Measurements from ENCODE around the gene CRAT.

GRCh38 chr9:129059796-129060785 is 50.5 kb downstream of the CRAT start:
- TF ChIP-seq, protein P1, sequence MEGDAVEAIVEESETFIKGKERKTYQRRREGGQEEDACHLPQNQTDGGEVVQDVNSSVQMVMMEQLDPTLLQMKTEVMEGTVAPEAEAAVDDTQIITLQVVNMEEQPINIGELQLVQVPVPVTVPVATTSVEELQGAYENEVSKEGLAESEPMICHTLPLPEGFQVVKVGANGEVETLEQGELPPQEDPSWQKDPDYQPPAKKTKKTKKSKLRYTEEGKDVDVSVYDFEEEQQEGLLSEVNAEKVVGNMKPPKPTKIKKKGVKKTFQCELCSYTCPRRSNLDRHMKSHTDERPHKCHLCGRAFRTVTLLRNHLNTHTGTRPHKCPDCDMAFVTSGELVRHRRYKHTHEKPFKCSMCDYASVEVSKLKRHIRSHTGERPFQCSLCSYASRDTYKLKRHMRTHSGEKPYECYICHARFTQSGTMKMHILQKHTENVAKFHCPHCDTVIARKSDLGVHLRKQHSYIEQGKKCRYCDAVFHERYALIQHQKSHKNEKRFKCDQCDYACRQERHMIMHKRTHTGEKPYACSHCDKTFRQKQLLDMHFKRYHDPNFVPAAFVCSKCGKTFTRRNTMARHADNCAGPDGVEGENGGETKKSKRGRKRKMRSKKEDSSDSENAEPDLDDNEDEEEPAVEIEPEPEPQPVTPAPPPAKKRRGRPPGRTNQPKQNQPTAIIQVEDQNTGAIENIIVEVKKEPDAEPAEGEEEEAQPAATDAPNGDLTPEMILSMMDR (IDR thresholded peaks at IDR 0.05), result no peak
- TF ChIP-seq POLR2A (IDR thresholded peaks at IDR 0.05), result no peak

Data from Peyer's patch (tissue), 4 donors.